Stimulated activated CD8-positive, alpha-beta memory T cell treated with anti-CD3 and anti-CD28 coated beads, Interleukin-4, amount 100 ng/mL, for 4 hours (primary cell): ENCODE results near the gene RESP18.

Source experiments
- DNase-seq, 2 donors: peaks; one replicate each; pipeline ENCODE4 v3.0.0-alpha.2; 2020; ENCODE audit warnings: low read depth in 2 of 2, low spot score in 1 of 2

RESP18 gene

GRCh38 chr2:219332542-219332941 lies at the start of gene RESP18:
TSS of gene RESP18 (minus strand) at chr2:219332744.
- no peak for DNase-seq

GRCh38 chr2:219381448-219381847 lies 48.9 kb upstream of the RESP18 start:
- DNase-seq = no peak

GRCh38 chr2:219380926-219381325 lies 48.4 kb upstream of the RESP18 start:
- DNase-seq = no peak

- no peak for DNase-seq
These were observed 45.8 kb upstream of the RESP18 start for GRCh38 chr2:219378163-219378851.

GRCh38 chr2:219369447-219369861 lies 36.9 kb upstream of the RESP18 start:
- DNase-seq = no peak

- DNase-seq = no peak
These were observed 36.2 kb upstream of the RESP18 start for GRCh38 chr2:219368690-219369191.

GRCh38 chr2:219362524-219363164 lies 30.1 kb upstream of the RESP18 start:
- no peak for DNase-seq

GRCh38 chr2:219362072-219362471 lies 29.5 kb upstream of the RESP18 start:
- DNase-seq = no peak

- DNase-seq = no peak
These were observed 25.9 kb upstream of the RESP18 start for GRCh38 chr2:219358170-219359075.

- no peak for DNase-seq
These were observed 24.3 kb upstream of the RESP18 start for GRCh38 chr2:219356834-219357233.

- DNase-seq = no peak
These were observed 22.0 kb upstream of the RESP18 start for GRCh38 chr2:219354582-219354981.

- DNase-seq = no peak
These were observed 20.6 kb upstream of the RESP18 start for GRCh38 chr2:219353129-219353528.

- DNase-seq = peak; percentile 18 to 38
These were observed 20.0 kb upstream of the RESP18 start for GRCh38 chr2:219352448-219353023.

GRCh38 chr2:219350710-219351221 lies 18.2 kb upstream of the RESP18 start:
- DNase-seq = no peak

- DNase-seq = no peak
These were observed 17.7 kb upstream of the RESP18 start for GRCh38 chr2:219350215-219350614.

GRCh38 chr2:219344751-219345430 lies 12.3 kb upstream of the RESP18 start:
- DNase-seq = no peak

GRCh38 chr2:219335373-219335786 lies 2.8 kb upstream of the RESP18 start:
- no peak for DNase-seq

- no peak for DNase-seq
These were observed 1.5 kb upstream of the RESP18 start for GRCh38 chr2:219334076-219334475.

GRCh38 chr2:219331560-219332213 lies 857 bp downstream of the RESP18 start:
- DNase-seq = no peak

- DNase-seq = no peak
These were observed 4.8 kb downstream of the RESP18 start for GRCh38 chr2:219327719-219328118.
